ENCODE results near the gene PTPRD. TPM values are rescaled to one million over a fixed set of nuclear protein-coding genes. Genes with fewer than 3 reads are reported as not detected.

Gene PTPRD
- total and polyA plus RNA-seq, 9 of the 15 experiments (the other 6 are each of a cell fraction or from before 2014, with no cell fraction given) = 0.11 TPM; not detected in 8

- no peak overlapping the region for H2AFZ ChIP-seq (ENCODE audit: low read depth, low read length)
- no peaks in the 10 kb centered on the region for H3K4me1 ChIP-seq (replicated peaks in 1 of 2; ENCODE audit: control insufficient read depth in 2 of 2, insufficient read depth in 2 of 2, low read length in 2 of 2)
- H3K4me3 ChIP-seq = no peak overlapping the region
- POLR2A ChIA-PET = no interaction called here
- no TSS peak for BruUV-seq (replicated peaks)
- no peaks in the 10 kb centered on the region for H3K36me3 ChIP-seq (ENCODE audit: control insufficient read depth, insufficient read depth, low read length)
- no peak overlapping the region for H3K4me2 ChIP-seq (ENCODE audit: insufficient read depth, low read length)
- intact Hi-C loops (cut with micrococcal nuclease) (no loop called here), in situ Hi-C loops (cut with MboI) (no loop called here)
- no peaks in the 10 kb centered on the region for H3K79me2 ChIP-seq (ENCODE audit: control insufficient read depth, insufficient read depth, low read length)
- H3K27ac ChIP-seq (ENCODE audit: extremely low read depth, low read depth, low read length) = no peak overlapping the region
- H3K27me3 ChIP-seq (ENCODE audit: control insufficient read depth in 2 of 2, insufficient read depth in 2 of 2, low read length in 2 of 2) = no peaks in the 10 kb centered on the region
- no peak for FAIRE-seq
- no peak overlapping the region for H3K9ac ChIP-seq (ENCODE audit: insufficient read depth in 1 of 2, low read depth in 2 of 2, low read length in 2 of 2)
- no peaks in the 10 kb centered on the region for H4K20me1 ChIP-seq (replicated peaks; ENCODE audit: control insufficient read depth, insufficient read depth, low read length)
- CTCF ChIA-PET (ENCODE audit: low intra/inter-chr PET ratio) = no interaction called here
- H3K9me3 ChIP-seq (replicated peaks; ENCODE audit: control insufficient read depth, insufficient read depth, low read depth, low read length) = no peaks in the 10 kb centered on the region
- no peaks in the 10 kb centered on the region for H3K9me1 ChIP-seq (ENCODE audit: control insufficient read depth, insufficient read depth, low read length)
- ATAC-seq = no peak
- DNase-seq (ENCODE audit: extremely low read depth in 1 of 4, low spot score in 3 of 4) = no peak
- TF ChIP-seq MTA3 (IDR thresholded peaks at IDR 0.05; ENCODE audit: borderline replicate concordance) (no peak), EHMT2 (IDR thresholded peaks at IDR 0.05) (no peak), NR2C1 (IDR thresholded peaks at IDR 0.05) (no peak), NR2C1 (tag; IDR thresholded peaks at IDR 0.05) (no peak), FOXK1 (CRISPR knock-in tag; IDR thresholded peaks at IDR 0.05; ENCODE audit: borderline replicate concordance) (no peak), PTBP1 (IDR thresholded peaks at IDR 0.05; ENCODE audit: low read depth, low read length) (no peak), ZNF354B (CRISPR knock-in tag; IDR thresholded peaks at IDR 0.05) (no peak), EP400 (IDR thresholded peaks at IDR 0.05) (no peak), ZHX1 (conservative IDR thresholded peaks at IDR 0.05; ENCODE audit: low read length) (no peak), XRCC5 (IDR thresholded peaks at IDR 0.05; ENCODE audit: low read depth, low read length) (no peak), STAT5A (IDR thresholded peaks at IDR 0.05; ENCODE audit: borderline replicate concordance, low read length) (no peak), FOXP1 (CRISPR knock-in tag; IDR thresholded peaks at IDR 0.05) (no peak), MTA1 (IDR thresholded peaks at IDR 0.05; ENCODE audit: borderline replicate concordance) (no peak)
- TF ChIP-seq, protein P1, sequence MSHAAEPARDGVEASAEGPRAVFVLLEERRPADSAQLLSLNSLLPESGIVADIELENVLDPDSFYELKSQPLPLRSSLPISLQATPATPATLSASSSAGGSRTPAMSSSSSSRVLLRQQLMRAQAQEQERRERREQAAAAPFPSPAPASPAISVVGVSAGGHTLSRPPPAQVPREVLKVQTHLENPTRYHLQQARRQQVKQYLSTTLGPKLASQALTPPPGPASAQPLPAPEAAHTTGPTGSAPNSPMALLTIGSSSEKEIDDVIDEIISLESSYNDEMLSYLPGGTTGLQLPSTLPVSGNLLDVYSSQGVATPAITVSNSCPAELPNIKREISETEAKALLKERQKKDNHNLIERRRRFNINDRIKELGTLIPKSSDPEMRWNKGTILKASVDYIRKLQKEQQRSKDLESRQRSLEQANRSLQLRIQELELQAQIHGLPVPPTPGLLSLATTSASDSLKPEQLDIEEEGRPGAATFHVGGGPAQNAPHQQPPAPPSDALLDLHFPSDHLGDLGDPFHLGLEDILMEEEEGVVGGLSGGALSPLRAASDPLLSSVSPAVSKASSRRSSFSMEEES (CRISPR knock-in tag; IDR thresholded peaks at IDR 0.05) = no peak
- TF ChIP-seq, protein P2, sequence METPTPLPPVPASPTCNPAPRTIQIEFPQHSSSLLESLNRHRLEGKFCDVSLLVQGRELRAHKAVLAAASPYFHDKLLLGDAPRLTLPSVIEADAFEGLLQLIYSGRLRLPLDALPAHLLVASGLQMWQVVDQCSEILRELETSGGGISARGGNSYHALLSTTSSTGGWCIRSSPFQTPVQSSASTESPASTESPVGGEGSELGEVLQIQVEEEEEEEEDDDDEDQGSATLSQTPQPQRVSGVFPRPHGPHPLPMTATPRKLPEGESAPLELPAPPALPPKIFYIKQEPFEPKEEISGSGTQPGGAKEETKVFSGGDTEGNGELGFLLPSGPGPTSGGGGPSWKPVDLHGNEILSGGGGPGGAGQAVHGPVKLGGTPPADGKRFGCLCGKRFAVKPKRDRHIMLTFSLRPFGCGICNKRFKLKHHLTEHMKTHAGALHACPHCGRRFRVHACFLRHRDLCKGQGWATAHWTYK (CRISPR knock-in tag; IDR thresholded peaks at IDR 0.05) = no peak
- TF ChIP-seq, protein P3, sequence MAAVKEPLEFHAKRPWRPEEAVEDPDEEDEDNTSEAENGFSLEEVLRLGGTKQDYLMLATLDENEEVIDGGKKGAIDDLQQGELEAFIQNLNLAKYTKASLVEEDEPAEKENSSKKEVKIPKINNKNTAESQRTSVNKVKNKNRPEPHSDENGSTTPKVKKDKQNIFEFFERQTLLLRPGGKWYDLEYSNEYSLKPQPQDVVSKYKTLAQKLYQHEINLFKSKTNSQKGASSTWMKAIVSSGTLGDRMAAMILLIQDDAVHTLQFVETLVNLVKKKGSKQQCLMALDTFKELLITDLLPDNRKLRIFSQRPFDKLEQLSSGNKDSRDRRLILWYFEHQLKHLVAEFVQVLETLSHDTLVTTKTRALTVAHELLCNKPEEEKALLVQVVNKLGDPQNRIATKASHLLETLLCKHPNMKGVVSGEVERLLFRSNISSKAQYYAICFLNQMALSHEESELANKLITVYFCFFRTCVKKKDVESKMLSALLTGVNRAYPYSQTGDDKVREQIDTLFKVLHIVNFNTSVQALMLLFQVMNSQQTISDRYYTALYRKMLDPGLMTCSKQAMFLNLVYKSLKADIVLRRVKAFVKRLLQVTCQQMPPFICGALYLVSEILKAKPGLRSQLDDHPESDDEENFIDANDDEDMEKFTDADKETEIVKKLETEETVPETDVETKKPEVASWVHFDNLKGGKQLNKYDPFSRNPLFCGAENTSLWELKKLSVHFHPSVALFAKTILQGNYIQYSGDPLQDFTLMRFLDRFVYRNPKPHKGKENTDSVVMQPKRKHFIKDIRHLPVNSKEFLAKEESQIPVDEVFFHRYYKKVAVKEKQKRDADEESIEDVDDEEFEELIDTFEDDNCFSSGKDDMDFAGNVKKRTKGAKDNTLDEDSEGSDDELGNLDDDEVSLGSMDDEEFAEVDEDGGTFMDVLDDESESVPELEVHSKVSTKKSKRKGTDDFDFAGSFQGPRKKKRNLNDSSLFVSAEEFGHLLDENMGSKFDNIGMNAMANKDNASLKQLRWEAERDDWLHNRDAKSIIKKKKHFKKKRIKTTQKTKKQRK (IDR thresholded peaks at IDR 0.05; ENCODE audit: borderline replicate concordance, low read depth, low read length) = no peak
Measured at GRCh38 chr9:8666060-8666459, 1946.7 kb downstream of the PTPRD start.
